PFSK-1 (cell line): Measurements from ENCODE around the gene PITPNM1.

ENCODE experiments used
- FOXP2 ChIP-seq: optimal IDR thresholded peaks from 2 replicates; pipeline ENCODE3; 2011; ENCODE audit warnings: borderline replicate concordance, control low read depth, inconsistent platforms; ENCODE audit not compliant: insufficient read depth; ENCODE audit errors: extremely low read length, extremely low read depth
- POLR2AphosphoS5 ChIP-seq: IDR thresholded peaks from 2 replicates; pipeline ENCODE4 v1.6.1; 2012; ENCODE audit warnings: low read depth, mild to moderate bottlenecking, control low read depth, low read length, moderate library complexity
- SIN3A ChIP-seq: IDR thresholded peaks from 2 replicates; pipeline ENCODE4 v1.6.1; 2012; ENCODE audit warnings: mild to moderate bottlenecking, low read length, moderate library complexity, borderline replicate concordance; ENCODE audit not compliant: insufficient read depth
- TAF1 ChIP-seq: IDR thresholded peaks from 2 replicates; pipeline ENCODE4 v1.6.1; 2012; ENCODE audit warnings: low read length, control low read depth, borderline replicate concordance; ENCODE audit not compliant: insufficient read depth
- TF ChIP-seq, protein P1 (sequence below), 2 experiments: IDR thresholded peaks; 2 replicates each; pipeline versions ENCODE4 v1.6.1 to v1.8.0; 2011 to 2012; ENCODE audit warnings: low read depth in 2 of 2, low read length in 2 of 2, control low read depth in 1 of 2, inconsistent platforms in 1 of 2, mild to moderate bottlenecking in 1 of 2, moderate library complexity in 1 of 2; ENCODE audit not compliant: insufficient read depth in 1 of 2

DNA sequence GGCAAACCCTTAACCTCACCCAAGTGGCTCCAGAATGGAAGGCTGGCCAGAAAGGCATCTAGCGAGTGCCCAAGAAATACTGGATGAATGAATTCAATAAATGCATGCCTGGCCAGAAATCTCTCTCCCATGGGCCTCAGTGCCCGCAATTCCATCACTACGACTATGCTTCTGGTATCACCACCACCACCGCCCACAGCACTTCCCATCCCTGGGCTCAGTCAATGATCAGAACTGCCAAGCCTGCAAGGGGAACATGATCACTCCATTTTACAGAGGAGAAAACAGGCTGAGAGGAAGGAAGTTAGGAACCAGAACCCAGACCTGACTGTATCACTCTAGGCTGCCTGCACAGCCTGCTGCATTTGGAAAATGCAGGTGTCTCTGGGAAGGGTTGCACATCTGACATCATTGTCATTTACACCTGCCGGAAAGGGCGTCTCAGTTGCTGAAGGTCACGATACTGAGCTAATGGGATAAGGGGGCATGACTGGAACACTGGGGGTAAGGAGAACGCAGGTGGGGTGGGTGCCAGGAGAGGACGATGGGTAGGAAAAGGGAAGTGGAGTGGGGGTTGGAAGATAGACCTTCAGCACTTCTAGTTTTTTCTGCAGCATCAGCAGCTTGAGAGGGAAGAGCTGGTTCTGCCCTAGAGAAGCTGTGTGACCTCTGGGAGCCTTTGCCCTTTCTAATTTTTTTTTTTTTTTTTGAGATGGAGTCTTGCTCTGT lies 55.9 kb downstream of the PITPNM1 start:
- TF ChIP-seq POLR2AphosphoS5 (no peak), SIN3A (no peak), FOXP2 (no peak), TAF1 (no peak)
- TF ChIP-seq, protein P1, sequence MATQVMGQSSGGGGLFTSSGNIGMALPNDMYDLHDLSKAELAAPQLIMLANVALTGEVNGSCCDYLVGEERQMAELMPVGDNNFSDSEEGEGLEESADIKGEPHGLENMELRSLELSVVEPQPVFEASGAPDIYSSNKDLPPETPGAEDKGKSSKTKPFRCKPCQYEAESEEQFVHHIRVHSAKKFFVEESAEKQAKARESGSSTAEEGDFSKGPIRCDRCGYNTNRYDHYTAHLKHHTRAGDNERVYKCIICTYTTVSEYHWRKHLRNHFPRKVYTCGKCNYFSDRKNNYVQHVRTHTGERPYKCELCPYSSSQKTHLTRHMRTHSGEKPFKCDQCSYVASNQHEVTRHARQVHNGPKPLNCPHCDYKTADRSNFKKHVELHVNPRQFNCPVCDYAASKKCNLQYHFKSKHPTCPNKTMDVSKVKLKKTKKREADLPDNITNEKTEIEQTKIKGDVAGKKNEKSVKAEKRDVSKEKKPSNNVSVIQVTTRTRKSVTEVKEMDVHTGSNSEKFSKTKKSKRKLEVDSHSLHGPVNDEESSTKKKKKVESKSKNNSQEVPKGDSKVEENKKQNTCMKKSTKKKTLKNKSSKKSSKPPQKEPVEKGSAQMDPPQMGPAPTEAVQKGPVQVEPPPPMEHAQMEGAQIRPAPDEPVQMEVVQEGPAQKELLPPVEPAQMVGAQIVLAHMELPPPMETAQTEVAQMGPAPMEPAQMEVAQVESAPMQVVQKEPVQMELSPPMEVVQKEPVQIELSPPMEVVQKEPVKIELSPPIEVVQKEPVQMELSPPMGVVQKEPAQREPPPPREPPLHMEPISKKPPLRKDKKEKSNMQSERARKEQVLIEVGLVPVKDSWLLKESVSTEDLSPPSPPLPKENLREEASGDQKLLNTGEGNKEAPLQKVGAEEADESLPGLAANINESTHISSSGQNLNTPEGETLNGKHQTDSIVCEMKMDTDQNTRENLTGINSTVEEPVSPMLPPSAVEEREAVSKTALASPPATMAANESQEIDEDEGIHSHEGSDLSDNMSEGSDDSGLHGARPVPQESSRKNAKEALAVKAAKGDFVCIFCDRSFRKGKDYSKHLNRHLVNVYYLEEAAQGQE (IDR thresholded peaks at IDR 0.05; ENCODE audit: insufficient read depth in 1 of 2, low read depth in 2 of 2, low read length in 2 of 2): no peak
